CD4-positive, alpha-beta memory T cell (primary cell): ENCODE data around the gene MRPL33. TPM values are rescaled to one million over a fixed set of nuclear protein-coding genes. Genes with fewer than 3 reads are reported as not detected.

Experiments used
- CTCF ChIA-PET: fragments of 350-600 bp; sonication (Branson Sonifier 250); formaldehyde crosslinking; loops from one replicate; lab custom pipeline; 2021; ENCODE audit warnings: inconsistent platforms; ENCODE audit not compliant: partially characterized antibody; lab: Charles Lee
- POLR2A ChIA-PET: fragments of 350-600 bp; sonication (Branson Sonifier 250); formaldehyde crosslinking; loops from one replicate; lab custom pipeline; 2021; ENCODE audit not compliant: partially characterized antibody; lab: Charles Lee
- DNase-seq, 5 donors: peaks; one replicate each; pipeline versions ENCODE4 v3.0.0 to v3.0.0-alpha.2; 2020 to 2022; ENCODE audit warnings: mixed read lengths in 1 of 5
- H3K27ac ChIP-seq: one replicate; pipeline ENCODE4 v1.7.0; 2013; ENCODE audit warnings: low read depth, low read length
- H3K27me3 ChIP-seq: 2 replicates; pipeline ENCODE4 v1.7.0; 2013; ENCODE audit warnings: mild to moderate bottlenecking, low read length, moderate library complexity; ENCODE audit not compliant: insufficient read depth
- H3K36me3 ChIP-seq: 2 replicates; pipeline ENCODE4 v1.7.0; 2013; ENCODE audit warnings: mild to moderate bottlenecking, low read length, moderate library complexity; ENCODE audit not compliant: insufficient read depth
- H3K4me1 ChIP-seq: 2 replicates; pipeline ENCODE4 v1.7.0; 2013; ENCODE audit warnings: mild to moderate bottlenecking, low read length, moderate library complexity; ENCODE audit not compliant: insufficient read depth
- H3K4me3 ChIP-seq, 2 donors: one replicate each; pipeline ENCODE4 v1.7.0; 2013; ENCODE audit warnings: low read length in 2 of 2, mild to moderate bottlenecking in 1 of 2
- H3K9me3 ChIP-seq, 2 donors: one replicate each; pipeline ENCODE4 v1.7.0; 2013; ENCODE audit warnings: low read length in 2 of 2, control low read depth in 1 of 2; ENCODE audit not compliant: control insufficient read depth in 1 of 2
- H3K27ac Mint-ChIP-seq, 7 donors: one replicate each; pipeline ENCODE4 v1.8.0; 2020 to 2021; ENCODE audit warnings: mixed read lengths in 7 of 7, mild to moderate bottlenecking in 6 of 7, inconsistent platforms in 3 of 7, moderate library complexity in 3 of 7
- H3K27me3 Mint-ChIP-seq, 2 donors: one replicate each; pipeline ENCODE4 v1.8.0; 2020 to 2021; ENCODE audit warnings: mixed read lengths in 2 of 2
- H3K36me3 Mint-ChIP-seq, 2 donors: one replicate each; pipeline ENCODE4 v1.8.0; 2020 to 2021; ENCODE audit warnings: mixed read lengths in 2 of 2, inconsistent platforms in 1 of 2, mild to moderate bottlenecking in 1 of 2
- H3K4me1 Mint-ChIP-seq, 4 donors: one replicate each; pipeline ENCODE4 v1.8.0; 2020 to 2021; ENCODE audit warnings: mixed read lengths in 4 of 4, mild to moderate bottlenecking in 1 of 4
- H3K4me3 Mint-ChIP-seq, 8 donors: one replicate each; pipeline ENCODE4 v1.8.0; 2020 to 2021; ENCODE audit warnings: mixed read lengths in 8 of 8, mild to moderate bottlenecking in 7 of 8, moderate library complexity in 6 of 8, inconsistent platforms in 3 of 8
- H3K9me3 Mint-ChIP-seq, 8 donors: one replicate each; pipeline ENCODE4 v1.8.0; 2020 to 2021; ENCODE audit warnings: mixed read lengths in 8 of 8, mild to moderate bottlenecking in 5 of 8, inconsistent platforms in 3 of 8, moderate library complexity in 1 of 8
- intact Hi-C: fragments of 100-400 bp; cut with micrococcal nuclease; formaldehyde crosslinking; loops from one replicate; pipeline ENCODE4 v1.15.1; 2023
- polyA plus RNA-seq, 2 donors: library from polyadenylated mRNA; unstranded; fragments of 300-500 nt; fragmentation: Illumina TruSeq; gene quantifications; one replicate each; pipeline ENCODE4 v1.2.3, GENCODE V29; 2021
- total RNA-seq, 2 experiments: library from RNA; stranded (reverse); gene quantifications; one replicate each; pipeline ENCODE4 v1.2.3, GENCODE V29; 2021

The MRPL33 gene
- total and polyA plus RNA-seq, 4 experiments from 2014 or later = 36.2 to 246 (median 142) TPM

DNA sequence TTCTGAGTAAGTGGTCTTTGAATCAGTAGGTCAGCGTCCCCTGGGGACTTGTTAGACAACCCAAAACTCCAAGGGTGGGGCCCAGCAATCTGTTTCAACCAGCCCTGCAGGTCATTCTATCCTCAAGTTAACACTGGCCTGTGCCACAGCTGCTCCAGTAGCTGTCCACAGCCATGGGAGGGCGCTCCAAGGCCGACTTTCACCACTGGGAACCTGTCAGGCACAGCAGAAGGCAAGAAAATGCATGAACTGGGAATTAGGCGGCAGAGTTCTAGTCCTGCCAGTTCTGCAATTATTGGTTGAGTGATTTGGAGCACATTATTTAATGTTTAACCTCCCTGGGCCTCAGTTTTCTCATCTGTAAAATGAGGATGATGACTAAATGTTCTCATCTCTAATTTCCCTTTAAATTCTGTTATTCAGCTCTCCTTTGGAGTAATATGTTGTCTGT lies 17.4 kb upstream of the MRPL33 start:
- Mint-ChIP-seq H3K9me3 (peaks cover 0 to 6% (median 3%) of the 10 kb centered on the region in 8 donors), H3K4me3 (no peak overlapping the region), H3K36me3 (no peaks in the 10 kb centered on the region), H3K27me3 (peaks cover 5% of the 10 kb centered on the region in 2 donors), H3K27ac (no peak overlapping the region), H3K4me1 (peaks cover 0 to 3% (median 0%) of the 10 kb centered on the region in 4 donors)
- Histone ChIP-seq H3K36me3 (no peaks in the 10 kb centered on the region), H3K4me3 (no peak overlapping the region), H3K27me3 (no peaks in the 10 kb centered on the region), H3K9me3 (no peaks in the 10 kb centered on the region), H3K27ac (no peak overlapping the region), H3K4me1 (no peaks in the 10 kb centered on the region)
- DNase-seq = peak; percentile 54 to 66 (median 63)
- CTCF ChIA-PET = interaction anchor here (1.0 to 1.8 kb wide), 4 partner anchors 9 to 699 kb away, joined by 3 to 8 read pairs (median 5); no protein-coding TSS in a partner anchor
- intact Hi-C loops = loop anchor here (1.0 kb wide), 1 partner anchor 698 kb away; no protein-coding TSS in a partner anchor
- POLR2A ChIA-PET = interaction anchor here (0.8 kb wide), 1 partner anchor 656 kb away, joined by 4 read pairs; no protein-coding TSS in a partner anchor

DNA sequence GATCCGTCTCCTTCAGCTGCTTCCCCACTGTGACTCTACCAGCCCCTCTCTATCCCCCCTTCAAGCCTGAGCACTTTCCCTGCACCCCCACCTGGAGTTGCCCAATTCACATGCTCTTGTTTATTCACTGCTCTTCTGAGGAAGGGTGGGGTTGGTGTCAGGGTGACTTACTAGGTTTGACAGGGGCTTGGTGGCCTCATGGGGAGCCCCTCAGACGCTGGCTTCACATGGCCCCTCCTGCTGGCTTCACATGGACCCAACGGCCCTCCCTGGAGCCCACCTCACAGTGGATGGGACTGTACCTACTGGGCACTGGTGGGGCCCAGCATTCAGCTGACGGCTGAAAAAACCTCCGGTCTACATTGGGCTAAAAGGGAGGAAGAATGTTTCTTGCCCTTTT lies 16.7 kb upstream of the MRPL33 start:
- H3K27me3 Mint-ChIP-seq = peaks cover 3 to 5% of the 10 kb centered on the region in 2 donors
- Histone ChIP-seq H3K4me3 (no peak overlapping the region), H3K27ac (no peak overlapping the region), H3K36me3 (no peaks in the 10 kb centered on the region), H3K9me3 (no peaks in the 10 kb centered on the region), H3K4me1 (no peaks in the 10 kb centered on the region), H3K27me3 (no peaks in the 10 kb centered on the region)
- no peak overlapping the region for H3K4me3 Mint-ChIP-seq
- H3K36me3 Mint-ChIP-seq = no peaks in the 10 kb centered on the region
- H3K9me3 Mint-ChIP-seq = no peaks in the 10 kb centered on the region
- ChIA-PET CTCF (interaction anchor here (1.5 to 1.8 kb wide), 2 partner anchors 10 to 698 kb away, joined by 7 to 8 read pairs; no protein-coding TSS in a partner anchor), POLR2A (interaction anchor here (0.8 kb wide), 1 partner anchor 656 kb away, joined by 4 read pairs; no protein-coding TSS in a partner anchor)
- H3K4me1 Mint-ChIP-seq = peaks cover 0 to 3% (median 0%) of the 10 kb centered on the region in 4 donors
- DNase-seq = no peak
- intact Hi-C loops = loop anchor here (1.0 kb wide), 1 partner anchor 697 kb away; no protein-coding TSS in a partner anchor
- no peak overlapping the region for H3K27ac Mint-ChIP-seq

DNA sequence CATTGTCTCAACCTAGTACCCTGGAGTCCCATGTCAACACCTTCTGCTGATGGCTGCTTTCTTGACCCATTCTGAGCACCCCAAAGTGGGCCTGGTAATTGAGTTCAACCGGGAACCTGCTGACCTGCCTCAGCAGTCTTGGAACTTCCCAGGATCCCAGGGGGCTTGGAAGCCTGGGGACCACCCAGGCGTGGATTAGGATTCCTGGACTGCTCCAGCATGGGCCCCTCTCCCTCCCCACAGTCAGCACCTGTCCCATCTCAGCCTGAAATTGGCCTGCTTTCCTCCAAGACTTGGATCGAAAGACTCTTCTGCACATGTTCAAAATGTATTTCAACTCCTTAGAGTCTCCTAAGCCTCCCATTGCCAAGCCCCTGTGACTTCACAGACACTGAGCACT lies 15.4 kb upstream of the MRPL33 start:
- peaks cover 0 to 3% (median 0%) of the 10 kb centered on the region in 4 donors for H3K4me1 Mint-ChIP-seq
- peaks cover 3 to 5% of the 10 kb centered on the region in 2 donors for H3K27me3 Mint-ChIP-seq
- ChIA-PET POLR2A (no interaction called here), CTCF (no interaction called here)
- Histone ChIP-seq H3K4me3 (no peak overlapping the region), H3K4me1 (no peaks in the 10 kb centered on the region), H3K27me3 (no peaks in the 10 kb centered on the region), H3K9me3 (no peaks in the 10 kb centered on the region), H3K36me3 (no peaks in the 10 kb centered on the region), H3K27ac (no peak overlapping the region)
- H3K9me3 Mint-ChIP-seq = no peaks in the 10 kb centered on the region
- no peak for DNase-seq
- no peaks in the 10 kb centered on the region for H3K36me3 Mint-ChIP-seq
- H3K27ac Mint-ChIP-seq = no peak overlapping the region
- H3K4me3 Mint-ChIP-seq = no peak overlapping the region
- intact Hi-C loops = no loop called here

- ChIA-PET CTCF (no interaction called here), POLR2A (no interaction called here)
- H3K4me1 Mint-ChIP-seq = peaks cover 0 to 3% (median 0%) of the 10 kb centered on the region in 4 donors
- H3K4me1 ChIP-seq = no peaks in the 10 kb centered on the region
- no peak overlapping the region for H3K27ac ChIP-seq
- no peak for DNase-seq
- no peak overlapping the region for H3K4me3 ChIP-seq
- intact Hi-C loops = no loop called here
- no peak overlapping the region for H3K4me3 Mint-ChIP-seq
- no peak overlapping the region for H3K27ac Mint-ChIP-seq
- H3K27me3 ChIP-seq = no peaks in the 10 kb centered on the region
- peaks cover 3 to 5% of the 10 kb centered on the region in 2 donors for H3K27me3 Mint-ChIP-seq
- no peaks in the 10 kb centered on the region for H3K36me3 Mint-ChIP-seq
- H3K9me3 Mint-ChIP-seq = no peaks in the 10 kb centered on the region
- H3K36me3 ChIP-seq = no peaks in the 10 kb centered on the region
- no peaks in the 10 kb centered on the region for H3K9me3 ChIP-seq
These were observed 14.7 kb upstream of the MRPL33 start for GRCh38 chr2:27756544-27757498.

GRCh38 chr2:27762951-27763906 lies 8.3 kb upstream of the MRPL33 start:
- H3K9me3 ChIP-seq = no peaks in the 10 kb centered on the region
- Mint-ChIP-seq H3K9me3 (no peaks in the 10 kb centered on the region), H3K27me3 (peaks cover 4% of the 10 kb centered on the region in 2 donors), H3K27ac (no peak overlapping the region), H3K4me3 (peak overlapping the region in 1 of 8 donors; percentile 53), H3K36me3 (no peaks in the 10 kb centered on the region), H3K4me1 (peaks cover 0 to 11% (median 4%) of the 10 kb centered on the region in 4 donors)
- no peak overlapping the region for H3K4me3 ChIP-seq
- intact Hi-C loops = no loop called here
- H3K36me3 ChIP-seq = no peaks in the 10 kb centered on the region
- no peaks in the 10 kb centered on the region for H3K4me1 ChIP-seq
- no peak for DNase-seq
- CTCF ChIA-PET = no interaction called here
- H3K27me3 ChIP-seq = no peaks in the 10 kb centered on the region
- POLR2A ChIA-PET = no interaction called here
- no peak overlapping the region for H3K27ac ChIP-seq

GRCh38 chr2:27763907-27764267 lies 7.6 kb upstream of the MRPL33 start:
- intact Hi-C loops = no loop called here
- Histone ChIP-seq H3K9me3 (no peaks in the 10 kb centered on the region), H3K27ac (no peak overlapping the region), H3K4me1 (no peaks in the 10 kb centered on the region), H3K27me3 (no peaks in the 10 kb centered on the region), H3K4me3 (no peak overlapping the region), H3K36me3 (no peaks in the 10 kb centered on the region)
- no peak overlapping the region for H3K27ac Mint-ChIP-seq
- peaks cover 4% of the 10 kb centered on the region in 2 donors for H3K27me3 Mint-ChIP-seq
- ChIA-PET POLR2A (no interaction called here), CTCF (no interaction called here)
- H3K4me1 Mint-ChIP-seq = peaks cover 0 to 11% (median 4%) of the 10 kb centered on the region in 4 donors
- H3K4me3 Mint-ChIP-seq = no peak overlapping the region
- DNase-seq = no peak
- H3K9me3 Mint-ChIP-seq = no peaks in the 10 kb centered on the region
- H3K36me3 Mint-ChIP-seq = no peaks in the 10 kb centered on the region
